GM23338 (cell line): ENCODE data around the gene NLGN3. TPM values are rescaled to one million over a fixed set of nuclear protein-coding genes. Genes with fewer than 3 reads are reported as not detected.

Experiments used
- ATAC-seq: fragments of 200-7000 bp; cut with Tn5 transposase; 3 replicates; pipeline ENCODE4 v1.9.1; 2020
- DNase-seq: peaks from one replicate; pipeline ENCODE4 v3.0.0-alpha.2; 2015; ENCODE audit warnings: low spot score
- H2AFZ ChIP-seq: fragments of 200-600 bp; sonication (generic); 2 replicates; pipeline ENCODE4 v1.8.0; 2016; ENCODE audit warnings: antibody characterized with exemption, mild to moderate bottlenecking, moderate library complexity
- H3F3A ChIP-seq: fragments of 200-600 bp; sonication (generic); replicated peaks from 2 replicates; pipeline ENCODE4 v1.8.0; 2017; ENCODE audit warnings: antibody characterized with exemption, mixed run types, low read depth
- H3K27ac ChIP-seq: fragments of 200-600 bp; sonication (generic); 2 replicates; pipeline ENCODE4 v1.6.1; 2016; ENCODE audit warnings: low read depth
- H3K27me3 ChIP-seq: fragments of 200-600 bp; sonication (generic); 2 replicates; pipeline ENCODE4 v1.8.0; 2016; ENCODE audit warnings: mild to moderate bottlenecking, mixed run types, moderate library complexity; ENCODE audit not compliant: insufficient read depth
- H3K36me3 ChIP-seq: fragments of 200-600 bp; sonication (generic); 2 replicates; pipeline ENCODE4 v1.8.0; 2016; ENCODE audit warnings: mild to moderate bottlenecking; ENCODE audit not compliant: insufficient read depth
- H3K4me1 ChIP-seq: fragments of 200-600 bp; sonication (generic); 2 replicates; pipeline ENCODE4 v1.8.0; 2016; ENCODE audit warnings: mild to moderate bottlenecking, moderate library complexity; ENCODE audit not compliant: insufficient read depth
- H3K4me2 ChIP-seq: fragments of 200-600 bp; sonication (generic); 2 replicates; pipeline ENCODE4 v1.7.1; 2017; ENCODE audit warnings: mixed run types
- H3K4me3 ChIP-seq: fragments of 200-600 bp; sonication (generic); 2 replicates; pipeline ENCODE4 v1.6.1; 2016; ENCODE audit warnings: mixed run types
- H3K79me2 ChIP-seq: fragments of 200-600 bp; sonication (generic); replicated peaks from 2 replicates; pipeline ENCODE4 v1.8.0; 2017; ENCODE audit warnings: mild to moderate bottlenecking; ENCODE audit not compliant: insufficient read depth
- H3K9me2 ChIP-seq: fragments of 200-600 bp; sonication (generic); 2 replicates; pipeline ENCODE4 v1.8.0; 2017; ENCODE audit not compliant: insufficient read depth
- H4K20me1 ChIP-seq: fragments of 200-600 bp; sonication (generic); replicated peaks from 2 replicates; pipeline ENCODE4 v1.8.0; 2017; ENCODE audit warnings: mild to moderate bottlenecking; ENCODE audit not compliant: insufficient read depth
- H3K27ac Mint-ChIP-seq: 2 replicates; pipeline ENCODE4 v1.8.0; 2020; ENCODE audit warnings: inconsistent platforms, mild to moderate bottlenecking, moderate library complexity, mixed read lengths
- H3K27me3 Mint-ChIP-seq: 3 replicates; pipeline ENCODE4 v1.8.0; 2022; ENCODE audit warnings: low read depth, mild to moderate bottlenecking, moderate library complexity, mixed read lengths, inconsistent platforms; ENCODE audit not compliant: insufficient read depth, poor library complexity
- H3K36me3 Mint-ChIP-seq: 3 replicates; pipeline ENCODE4 v1.8.0; 2021; ENCODE audit warnings: low read depth, mild to moderate bottlenecking, inconsistent platforms, moderate library complexity, mixed read lengths
- H3K4me1 Mint-ChIP-seq: 3 replicates; pipeline ENCODE4 v1.8.0; 2020; ENCODE audit warnings: mild to moderate bottlenecking, inconsistent platforms, mixed read lengths
- H3K4me3 Mint-ChIP-seq: 3 replicates; pipeline ENCODE4 v1.8.0; 2021; ENCODE audit warnings: moderate library complexity, mild to moderate bottlenecking, inconsistent platforms, mixed read lengths
- H3K9me3 Mint-ChIP-seq: 3 replicates; pipeline ENCODE4 v1.8.0; 2020; ENCODE audit warnings: moderate library complexity, mild to moderate bottlenecking, inconsistent platforms, mixed read lengths
- CREB1 ChIP-seq: fragments of 250-450 bp; sonication (Bioruptor Pico); IDR thresholded peaks from 2 replicates; pipeline ENCODE4 v1.5.0; 2020; ENCODE audit warnings: low read depth, mild to moderate bottlenecking, moderate library complexity
- EZH2 ChIP-seq: fragments of 200-600 bp; sonication (generic); IDR thresholded peaks from one replicate; pipeline ENCODE4 v1.8.0; 2017; ENCODE audit warnings: antibody characterized with exemption, mild to moderate bottlenecking, low read depth; ENCODE audit not compliant: unreplicated experiment
- JUNB ChIP-seq: IDR thresholded peaks from one replicate; pipeline ENCODE4 v1.6.1; 2016; ENCODE audit warnings: antibody characterized with exemption; ENCODE audit not compliant: unreplicated experiment
- NANOG ChIP-seq: IDR thresholded peaks from 2 replicates; pipeline ENCODE4 v1.6.1; 2016; ENCODE audit warnings: antibody characterized with exemption, borderline replicate concordance
- POLR2AphosphoS5 ChIP-seq: IDR thresholded peaks from 2 replicates; pipeline ENCODE4 v1.6.1; 2016; ENCODE audit warnings: antibody characterized with exemption, low read depth
- STAT1 ChIP-seq: IDR thresholded peaks from one replicate; pipeline ENCODE4 v1.6.1; 2016; ENCODE audit warnings: antibody characterized with exemption; ENCODE audit not compliant: unreplicated experiment
- ZNF331 ChIP-seq: fragments of 250-450 bp; sonication (Bioruptor Pico); IDR thresholded peaks from 2 replicates; pipeline ENCODE4 v1.5.0; 2020; ENCODE audit warnings: low read depth, mild to moderate bottlenecking, moderate library complexity
- polyA plus RNA-seq: library from polyadenylated mRNA; unstranded; fragments of >200 nt; fragmentation: Nextera tagmentation; extraction: Ambion mirVana; gene quantifications from 2 replicates; pipeline ENCODE4 v1.2.1, GENCODE V29; 2016
- total RNA-seq: library from RNA; depleted of rRNA; stranded (reverse); fragments of >200 nt; shearing (Covaris generic); gene quantifications from 2 replicates; pipeline ENCODE4 v1.2.3, GENCODE V29; 2014
- TF ChIP-seq, protein P1 (sequence below): fragments of 250-450 bp; sonication (Bioruptor Pico); IDR thresholded peaks from 2 replicates; pipeline ENCODE4 v1.5.0; 2020; ENCODE audit warnings: mild to moderate bottlenecking, moderate library complexity
- TF ChIP-seq, protein P2 (sequence below), 2 experiments: fragments of 200-600 bp in 1 of 2; sonication (generic) in 1 of 2; conservative IDR thresholded peaks; 2 replicates each; pipeline versions ENCODE4 v1.5.1 to v1.6.1; 2016 to 2017; ENCODE audit warnings: antibody characterized with exemption in 2 of 2, low read depth in 2 of 2, mild to moderate bottlenecking in 2 of 2, moderate library complexity in 1 of 2
- TF ChIP-seq, protein P3 (sequence below): IDR thresholded peaks from 2 replicates; pipeline ENCODE4 v1.6.1; 2016; ENCODE audit warnings: antibody characterized with exemption

Gene NLGN3
- total and polyA plus RNA-seq, 2 experiments from 2014 or later: 4.5 to 17.2 TPM

DNA sequence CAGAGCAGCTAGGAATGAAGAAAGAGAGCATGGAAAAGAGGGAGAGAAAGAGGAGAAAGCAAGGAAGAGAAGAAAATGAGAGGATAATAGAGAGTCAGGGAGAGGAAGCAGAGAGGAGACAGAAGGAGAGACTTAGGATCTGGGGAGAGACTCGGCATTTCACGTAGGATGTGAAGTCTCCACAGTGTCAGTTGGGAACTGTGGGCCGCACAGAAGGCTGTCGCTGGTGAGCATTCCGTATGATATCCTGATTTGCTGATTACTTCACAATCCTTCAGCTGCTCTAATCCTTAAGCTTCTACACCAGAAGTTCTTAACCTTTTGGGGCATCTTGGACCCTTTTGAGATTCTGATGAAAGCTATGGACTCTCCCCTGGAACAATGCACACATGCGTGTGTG lies 14.0 kb downstream of the NLGN3 start:
- Histone ChIP-seq H3K27ac (no peak overlapping the region), H3K9me2 (no peaks in the 10 kb centered on the region), H3K4me3 (no peak overlapping the region), H2AFZ (no peak overlapping the region), H4K20me1 (no peaks in the 10 kb centered on the region), H3K79me2 (no peaks in the 10 kb centered on the region), H3K36me3 (no peaks in the 10 kb centered on the region), H3K4me2 (no peak overlapping the region), H3K4me1 (no peaks in the 10 kb centered on the region), H3K27me3 (no peaks in the 10 kb centered on the region), H3F3A (no peaks in the 10 kb centered on the region)
- no peaks in the 10 kb centered on the region for H3K9me3 Mint-ChIP-seq
- no peak overlapping the region for H3K27ac Mint-ChIP-seq
- no peak for DNase-seq
- peaks cover 11% of the 10 kb centered on the region; the same call in 2 of the 3 replicates for H3K4me1 Mint-ChIP-seq
- ATAC-seq: no peak
- no peak overlapping the region for H3K4me3 Mint-ChIP-seq
- TF ChIP-seq ZNF331 (CRISPR knock-in tag): no peak
- TF ChIP-seq, protein P1, sequence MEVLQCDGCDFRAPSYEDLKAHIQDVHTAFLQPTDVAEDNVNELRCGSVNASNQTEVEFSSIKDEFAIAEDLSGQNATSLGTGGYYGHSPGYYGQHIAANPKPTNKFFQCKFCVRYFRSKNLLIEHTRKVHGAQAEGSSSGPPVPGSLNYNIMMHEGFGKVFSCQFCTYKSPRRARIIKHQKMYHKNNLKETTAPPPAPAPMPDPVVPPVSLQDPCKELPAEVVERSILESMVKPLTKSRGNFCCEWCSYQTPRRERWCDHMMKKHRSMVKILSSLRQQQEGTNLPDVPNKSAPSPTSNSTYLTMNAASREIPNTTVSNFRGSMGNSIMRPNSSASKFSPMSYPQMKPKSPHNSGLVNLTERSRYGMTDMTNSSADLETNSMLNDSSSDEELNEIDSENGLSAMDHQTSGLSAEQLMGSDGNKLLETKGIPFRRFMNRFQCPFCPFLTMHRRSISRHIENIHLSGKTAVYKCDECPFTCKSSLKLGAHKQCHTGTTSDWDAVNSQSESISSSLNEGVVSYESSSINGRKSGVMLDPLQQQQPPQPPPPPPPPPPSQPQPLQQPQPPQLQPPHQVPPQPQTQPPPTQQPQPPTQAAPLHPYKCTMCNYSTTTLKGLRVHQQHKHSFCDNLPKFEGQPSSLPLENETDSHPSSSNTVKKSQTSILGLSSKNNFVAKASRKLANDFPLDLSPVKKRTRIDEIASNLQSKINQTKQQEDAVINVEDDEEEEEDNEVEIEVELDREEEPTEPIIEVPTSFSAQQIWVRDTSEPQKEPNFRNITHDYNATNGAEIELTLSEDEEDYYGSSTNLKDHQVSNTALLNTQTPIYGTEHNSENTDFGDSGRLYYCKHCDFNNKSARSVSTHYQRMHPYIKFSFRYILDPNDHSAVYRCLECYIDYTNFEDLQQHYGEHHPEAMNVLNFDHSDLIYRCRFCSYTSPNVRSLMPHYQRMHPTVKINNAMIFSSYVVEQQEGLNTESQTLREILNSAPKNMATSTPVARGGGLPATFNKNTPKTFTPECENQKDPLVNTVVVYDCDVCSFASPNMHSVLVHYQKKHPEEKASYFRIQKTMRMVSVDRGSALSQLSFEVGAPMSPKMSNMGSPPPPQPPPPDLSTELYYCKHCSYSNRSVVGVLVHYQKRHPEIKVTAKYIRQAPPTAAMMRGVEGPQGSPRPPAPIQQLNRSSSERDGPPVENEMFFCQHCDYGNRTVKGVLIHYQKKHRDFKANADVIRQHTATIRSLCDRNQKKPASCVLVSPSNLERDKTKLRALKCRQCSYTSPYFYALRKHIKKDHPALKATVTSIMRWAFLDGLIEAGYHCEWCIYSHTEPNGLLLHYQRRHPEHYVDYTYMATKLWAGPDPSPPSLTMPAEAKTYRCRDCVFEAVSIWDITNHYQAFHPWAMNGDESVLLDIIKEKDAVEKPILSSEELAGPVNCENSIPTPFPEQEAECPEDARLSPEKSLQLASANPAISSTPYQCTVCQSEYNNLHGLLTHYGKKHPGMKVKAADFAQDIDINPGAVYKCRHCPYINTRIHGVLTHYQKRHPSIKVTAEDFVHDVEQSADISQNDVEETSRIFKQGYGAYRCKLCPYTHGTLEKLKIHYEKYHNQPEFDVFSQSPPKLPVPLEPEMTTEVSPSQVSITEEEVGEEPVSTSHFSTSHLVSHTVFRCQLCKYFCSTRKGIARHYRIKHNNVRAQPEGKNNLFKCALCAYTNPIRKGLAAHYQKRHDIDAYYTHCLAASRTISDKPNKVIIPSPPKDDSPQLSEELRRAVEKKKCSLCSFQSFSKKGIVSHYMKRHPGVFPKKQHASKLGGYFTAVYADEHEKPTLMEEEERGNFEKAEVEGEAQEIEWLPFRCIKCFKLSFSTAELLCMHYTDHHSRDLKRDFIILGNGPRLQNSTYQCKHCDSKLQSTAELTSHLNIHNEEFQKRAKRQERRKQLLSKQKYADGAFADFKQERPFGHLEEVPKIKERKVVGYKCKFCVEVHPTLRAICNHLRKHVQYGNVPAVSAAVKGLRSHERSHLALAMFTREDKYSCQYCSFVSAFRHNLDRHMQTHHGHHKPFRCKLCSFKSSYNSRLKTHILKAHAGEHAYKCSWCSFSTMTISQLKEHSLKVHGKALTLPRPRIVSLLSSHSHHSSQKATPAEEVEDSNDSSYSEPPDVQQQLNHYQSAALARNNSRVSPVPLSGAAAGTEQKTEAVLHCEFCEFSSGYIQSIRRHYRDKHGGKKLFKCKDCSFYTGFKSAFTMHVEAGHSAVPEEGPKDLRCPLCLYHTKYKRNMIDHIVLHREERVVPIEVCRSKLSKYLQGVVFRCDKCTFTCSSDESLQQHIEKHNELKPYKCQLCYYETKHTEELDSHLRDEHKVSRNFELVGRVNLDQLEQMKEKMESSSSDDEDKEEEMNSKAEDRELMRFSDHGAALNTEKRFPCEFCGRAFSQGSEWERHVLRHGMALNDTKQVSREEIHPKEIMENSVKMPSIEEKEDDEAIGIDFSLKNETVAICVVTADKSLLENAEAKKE (CRISPR knock-in tag): no peak
- TF ChIP-seq, protein P2, sequence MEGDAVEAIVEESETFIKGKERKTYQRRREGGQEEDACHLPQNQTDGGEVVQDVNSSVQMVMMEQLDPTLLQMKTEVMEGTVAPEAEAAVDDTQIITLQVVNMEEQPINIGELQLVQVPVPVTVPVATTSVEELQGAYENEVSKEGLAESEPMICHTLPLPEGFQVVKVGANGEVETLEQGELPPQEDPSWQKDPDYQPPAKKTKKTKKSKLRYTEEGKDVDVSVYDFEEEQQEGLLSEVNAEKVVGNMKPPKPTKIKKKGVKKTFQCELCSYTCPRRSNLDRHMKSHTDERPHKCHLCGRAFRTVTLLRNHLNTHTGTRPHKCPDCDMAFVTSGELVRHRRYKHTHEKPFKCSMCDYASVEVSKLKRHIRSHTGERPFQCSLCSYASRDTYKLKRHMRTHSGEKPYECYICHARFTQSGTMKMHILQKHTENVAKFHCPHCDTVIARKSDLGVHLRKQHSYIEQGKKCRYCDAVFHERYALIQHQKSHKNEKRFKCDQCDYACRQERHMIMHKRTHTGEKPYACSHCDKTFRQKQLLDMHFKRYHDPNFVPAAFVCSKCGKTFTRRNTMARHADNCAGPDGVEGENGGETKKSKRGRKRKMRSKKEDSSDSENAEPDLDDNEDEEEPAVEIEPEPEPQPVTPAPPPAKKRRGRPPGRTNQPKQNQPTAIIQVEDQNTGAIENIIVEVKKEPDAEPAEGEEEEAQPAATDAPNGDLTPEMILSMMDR (conservative IDR thresholded peaks at IDR 0.05; ENCODE audit: low read depth in 2 of 2): no peak
- peaks cover 12% of the 10 kb centered on the region; the same call in 1 of the 3 replicates for H3K36me3 Mint-ChIP-seq
- peaks cover 2% of the 10 kb centered on the region for H3K27me3 Mint-ChIP-seq

DNA sequence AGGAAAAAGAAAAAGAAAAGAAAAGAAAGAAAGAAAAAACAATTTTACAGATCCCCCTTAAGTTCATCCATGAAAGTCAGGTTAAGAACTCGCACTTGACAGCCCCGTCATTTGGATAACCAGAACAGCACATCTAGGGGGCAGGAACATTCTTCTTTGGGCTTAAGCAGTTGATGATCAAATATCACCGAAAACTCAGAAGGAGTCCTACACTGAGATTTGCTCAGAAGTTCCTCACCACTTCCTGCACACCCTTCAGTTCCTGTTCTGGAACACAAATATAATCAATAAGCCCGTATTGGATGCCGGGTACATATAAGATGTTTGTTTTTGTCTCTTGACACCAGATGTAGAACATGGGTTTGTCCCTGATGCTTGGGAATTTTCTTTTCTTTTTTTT lies 14.7 kb downstream of the NLGN3 start:
- Histone ChIP-seq H3F3A (no peaks in the 10 kb centered on the region), H2AFZ (no peak overlapping the region), H3K4me2 (no peak overlapping the region), H3K9me2 (no peaks in the 10 kb centered on the region), H3K4me3 (no peak overlapping the region), H3K4me1 (no peaks in the 10 kb centered on the region), H4K20me1 (no peaks in the 10 kb centered on the region), H3K27me3 (no peaks in the 10 kb centered on the region), H3K27ac (no peak overlapping the region), H3K79me2 (no peaks in the 10 kb centered on the region), H3K36me3 (no peaks in the 10 kb centered on the region)
- DNase-seq (no peak), ATAC-seq (no peak)
- no peak overlapping the region for H3K4me3 Mint-ChIP-seq
- H3K27ac Mint-ChIP-seq: no peak overlapping the region
- H3K4me1 Mint-ChIP-seq: peaks cover 11% of the 10 kb centered on the region; the same call in 2 of the 3 replicates
- no peaks in the 10 kb centered on the region for H3K9me3 Mint-ChIP-seq
- H3K27me3 Mint-ChIP-seq: peaks cover 2% of the 10 kb centered on the region
- H3K36me3 Mint-ChIP-seq: peaks cover 12% of the 10 kb centered on the region; the same call in 1 of the 3 replicates
- TF ChIP-seq STAT1 (no peak), JUNB (no peak), POLR2AphosphoS5 (no peak), CREB1 (CRISPR knock-in tag) (no peak), NANOG (no peak), EZH2 (no peak)
- TF ChIP-seq, protein P3, sequence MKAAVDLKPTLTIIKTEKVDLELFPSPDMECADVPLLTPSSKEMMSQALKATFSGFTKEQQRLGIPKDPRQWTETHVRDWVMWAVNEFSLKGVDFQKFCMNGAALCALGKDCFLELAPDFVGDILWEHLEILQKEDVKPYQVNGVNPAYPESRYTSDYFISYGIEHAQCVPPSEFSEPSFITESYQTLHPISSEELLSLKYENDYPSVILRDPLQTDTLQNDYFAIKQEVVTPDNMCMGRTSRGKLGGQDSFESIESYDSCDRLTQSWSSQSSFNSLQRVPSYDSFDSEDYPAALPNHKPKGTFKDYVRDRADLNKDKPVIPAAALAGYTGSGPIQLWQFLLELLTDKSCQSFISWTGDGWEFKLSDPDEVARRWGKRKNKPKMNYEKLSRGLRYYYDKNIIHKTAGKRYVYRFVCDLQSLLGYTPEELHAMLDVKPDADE: no peak
- TF ChIP-seq, protein P2 (conservative IDR thresholded peaks at IDR 0.05; ENCODE audit: low read depth in 2 of 2): no peak
